HUES6 (cell line): ENCODE measurements around the gene USP8.
"Not testable (repeated sequence)": the region's sequence is repeated elsewhere in the genome, so short reads cannot be mapped to it uniquely, and the experiment has no call there.

ENCODE experiments used
- H3K27ac ChIP-seq: 2 replicates; pipeline ENCODE4 v1.7.0; 2013; ENCODE audit warnings: low read depth, mild to moderate bottlenecking, low read length, inconsistent platforms
- H3K27me3 ChIP-seq: 2 replicates; pipeline ENCODE4 v1.6.1; 2013; ENCODE audit warnings: low read length; ENCODE audit not compliant: control insufficient read depth, insufficient read depth
- H3K36me3 ChIP-seq: 2 replicates; pipeline ENCODE4 v1.6.1; 2013; ENCODE audit warnings: low read length; ENCODE audit not compliant: control insufficient read depth, insufficient read depth
- H3K4me1 ChIP-seq: 2 replicates; pipeline ENCODE4 v1.6.1; 2013; ENCODE audit warnings: low read length; ENCODE audit not compliant: control insufficient read depth, insufficient read depth
- H3K4me3 ChIP-seq: 2 replicates; pipeline ENCODE4 v1.5.1; 2013; ENCODE audit warnings: low read depth, low read length
- H3K9ac ChIP-seq: one replicate; pipeline ENCODE4 v1.6.1; 2013; ENCODE audit warnings: mild to moderate bottlenecking, low read length
- H3K9me3 ChIP-seq: 2 replicates; pipeline ENCODE4 v1.6.1; 2013; ENCODE audit warnings: low read depth, low read length; ENCODE audit not compliant: control insufficient read depth, insufficient read depth

The USP8 gene

DNA sequence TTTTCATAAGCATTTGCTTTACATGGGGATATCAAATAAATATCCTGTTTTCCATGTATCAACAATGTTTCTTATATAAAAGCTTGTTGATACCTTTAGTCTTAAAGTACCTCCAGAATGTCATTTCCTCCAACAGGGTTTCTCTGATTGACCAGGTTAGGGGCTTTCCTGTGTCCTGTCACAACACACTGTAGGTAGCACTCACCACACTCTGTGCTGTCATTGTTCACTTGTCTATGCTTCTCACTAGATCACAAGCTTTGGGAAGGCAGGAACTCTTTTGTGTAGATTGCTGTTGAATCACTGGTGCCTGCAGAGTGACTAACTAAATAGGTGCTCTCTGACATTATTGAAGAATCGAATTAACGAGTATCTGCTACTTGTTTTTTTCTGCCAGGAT is 72.5 kb downstream of the USP8 start:
- H3K9me3 ChIP-seq = no peaks in the 10 kb centered on the region
- H3K36me3 ChIP-seq = peaks cover 95% of the 10 kb centered on the region
- H3K9ac ChIP-seq = no peak overlapping the region
- no peak overlapping the region for H3K4me3 ChIP-seq
- no peaks in the 10 kb centered on the region for H3K27me3 ChIP-seq
- no peak overlapping the region for H3K27ac ChIP-seq
- H3K4me1 ChIP-seq = no peaks in the 10 kb centered on the region

GRCh38 chr15:50500352-50500751 is 76.1 kb downstream of the USP8 start:
- Histone ChIP-seq H3K4me3 (no peak overlapping the region), H3K27ac (no peak overlapping the region), H3K4me1 (no peaks in the 10 kb centered on the region), H3K36me3 (peaks cover 75% of the 10 kb centered on the region), H3K9ac (no peak overlapping the region), H3K9me3 (no peaks in the 10 kb centered on the region), H3K27me3 (no peaks in the 10 kb centered on the region)

GRCh38 chr15:50501815-50502214 is 77.6 kb downstream of the USP8 start:
- H3K4me3 ChIP-seq = no peak overlapping the region
- peaks cover 9% of the 10 kb centered on the region; the same call in 1 of the 2 replicates for H3K4me1 ChIP-seq
- no peak overlapping the region for H3K27ac ChIP-seq
- H3K36me3 ChIP-seq = peaks cover 62% of the 10 kb centered on the region
- H3K9ac ChIP-seq = no peak overlapping the region
- no peaks in the 10 kb centered on the region for H3K27me3 ChIP-seq
- H3K9me3 ChIP-seq = no peaks in the 10 kb centered on the region

GRCh38 chr15:50503144-50503543 is 78.9 kb downstream of the USP8 start:
- Histone ChIP-seq H3K36me3 (peaks cover 50% of the 10 kb centered on the region), H3K27me3 (no peaks in the 10 kb centered on the region), H3K9me3 (no peaks in the 10 kb centered on the region), H3K27ac (no peak overlapping the region), H3K9ac (no peak overlapping the region), H3K4me1 (peaks cover 9% of the 10 kb centered on the region; the same call in 1 of the 2 replicates), H3K4me3 (no peak overlapping the region)

GRCh38 chr15:50505656-50506055 is 81.5 kb downstream of the USP8 start:
- H3K9ac ChIP-seq, H3K4me1 ChIP-seq, H3K27ac ChIP-seq, H3K27me3 ChIP-seq, H3K9me3 ChIP-seq, H3K4me3 ChIP-seq: not testable (repeated sequence)
- peaks cover 25% of the 10 kb centered on the region for H3K36me3 ChIP-seq

GRCh38 chr15:50506121-50506520 is 81.9 kb downstream of the USP8 start:
- no peaks in the 10 kb centered on the region for H3K9me3 ChIP-seq
- H3K4me3 ChIP-seq = no peak overlapping the region
- H3K27me3 ChIP-seq = no peaks in the 10 kb centered on the region
- H3K36me3 ChIP-seq = peaks cover 20% of the 10 kb centered on the region
- H3K4me1 ChIP-seq = peaks cover 9% of the 10 kb centered on the region; the same call in 1 of the 2 replicates
- H3K9ac ChIP-seq = no peak overlapping the region
- H3K27ac ChIP-seq = no peak overlapping the region

DNA sequence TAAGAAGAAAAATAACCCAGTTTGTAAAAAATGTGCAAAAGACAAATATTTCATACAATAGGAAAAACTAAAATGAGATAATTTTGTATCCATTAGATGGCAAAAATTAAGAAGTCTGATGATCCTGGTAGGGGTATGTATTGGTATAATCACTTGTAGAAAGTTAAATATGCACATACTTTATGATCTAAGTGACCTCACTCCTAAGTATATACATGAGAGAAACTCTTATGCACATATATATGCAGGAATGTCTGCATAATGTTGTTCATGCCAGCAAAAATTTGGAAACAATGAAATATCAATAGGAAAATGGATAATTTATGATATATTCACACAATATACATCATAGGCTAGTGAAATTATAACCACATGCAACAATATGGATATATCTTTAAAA is 88.8 kb downstream of the USP8 start:
- Histone ChIP-seq H3K9ac (no peak overlapping the region), H3K27me3 (no peaks in the 10 kb centered on the region), H3K36me3 (no peaks in the 10 kb centered on the region), H3K9me3 (no peaks in the 10 kb centered on the region; the same call in 1 of the 2 replicates), H3K4me1 (no peaks in the 10 kb centered on the region), H3K4me3 (no peak overlapping the region), H3K27ac (no peak overlapping the region)

DNA sequence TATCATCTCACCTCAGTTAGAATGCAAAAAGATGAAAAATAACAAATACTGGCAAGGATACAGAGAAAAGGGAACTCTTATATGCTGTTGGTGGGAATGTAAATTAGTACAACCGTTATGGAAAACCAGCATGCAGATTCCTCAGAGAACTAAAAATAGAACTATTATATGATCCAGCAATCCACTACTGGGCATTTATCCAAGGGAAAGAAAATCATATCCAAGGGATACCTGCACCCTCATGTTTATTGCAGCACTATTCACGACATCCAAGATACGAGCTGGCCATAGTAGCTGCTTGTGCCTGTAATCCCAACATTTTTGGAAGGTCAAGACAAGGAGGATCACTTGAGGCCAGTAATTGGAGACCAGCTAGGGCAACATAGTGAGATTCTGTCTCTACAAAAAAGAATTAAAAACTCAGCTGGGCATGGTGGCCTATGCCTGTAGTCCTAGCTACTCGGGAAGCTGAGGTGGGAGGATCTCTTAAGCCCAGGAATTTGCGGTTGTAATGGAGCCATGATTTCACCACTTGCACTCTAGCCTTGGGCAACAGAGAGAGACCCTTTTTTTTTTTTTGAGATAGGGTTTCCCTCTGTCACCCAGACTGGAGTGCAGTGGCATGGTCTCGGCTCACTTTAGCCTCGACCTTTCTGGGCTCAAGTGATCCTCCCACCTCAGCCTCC is 95.7 kb downstream of the USP8 start:
- no peak overlapping the region for H3K27ac ChIP-seq
- H3K4me3 ChIP-seq = no peak overlapping the region
- no peak overlapping the region for H3K9ac ChIP-seq
- peaks cover 4% of the 10 kb centered on the region; the same call in 1 of the 2 replicates for H3K9me3 ChIP-seq
- H3K36me3 ChIP-seq = no peaks in the 10 kb centered on the region
- H3K27me3 ChIP-seq = no peaks in the 10 kb centered on the region
- no peaks in the 10 kb centered on the region for H3K4me1 ChIP-seq

DNA sequence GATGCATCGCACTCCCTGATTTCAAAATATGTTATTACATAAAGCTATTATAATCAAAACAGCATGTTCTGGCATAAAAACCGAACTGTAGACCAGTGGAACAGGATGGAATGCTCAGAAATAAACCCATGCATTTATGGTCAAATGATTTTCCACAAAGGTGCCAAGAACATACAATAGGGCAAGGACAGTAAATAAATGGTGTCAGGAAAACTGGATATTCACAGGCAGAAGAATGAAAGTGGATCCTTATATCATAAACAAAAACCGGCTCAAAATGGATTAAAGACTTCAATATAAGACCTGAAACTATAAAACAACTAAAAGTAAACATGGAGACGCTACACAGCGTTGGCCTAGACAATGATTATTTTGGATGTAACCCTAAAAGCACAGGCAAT is 99.6 kb downstream of the USP8 start:
- Histone ChIP-seq H3K4me1 (no peaks in the 10 kb centered on the region), H3K9ac (no peak overlapping the region), H3K27ac (no peak overlapping the region), H3K9me3 (0 out of 2 replicates have a peak, but pooled peaks cover 3% of the 10 kb centered on the region), H3K4me3 (no peak overlapping the region), H3K27me3 (no peaks in the 10 kb centered on the region), H3K36me3 (no peaks in the 10 kb centered on the region)

DNA sequence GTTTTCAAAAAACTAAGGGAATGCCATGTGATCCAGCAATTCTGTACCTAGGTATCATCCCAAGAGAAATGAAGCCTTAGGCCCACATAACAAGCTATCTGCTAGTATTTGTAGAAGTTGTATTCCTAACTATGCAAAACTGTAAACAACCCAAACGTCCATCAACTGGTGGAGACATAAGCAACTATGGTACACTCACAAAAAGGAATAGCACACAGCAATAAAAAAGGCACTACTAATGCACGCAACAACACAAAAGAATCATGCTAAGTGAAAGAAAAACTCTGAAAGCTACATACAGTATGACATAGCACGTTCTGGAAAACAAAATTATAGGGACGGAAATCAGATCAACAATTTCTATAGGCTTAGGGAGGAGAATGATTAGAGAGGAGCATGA is 107.0 kb downstream of the USP8 start:
- no peaks in the 10 kb centered on the region for H3K9me3 ChIP-seq
- H3K27me3 ChIP-seq = no peaks in the 10 kb centered on the region
- H3K9ac ChIP-seq = no peak overlapping the region
- H3K4me3 ChIP-seq = no peak overlapping the region
- H3K4me1 ChIP-seq = no peaks in the 10 kb centered on the region
- H3K27ac ChIP-seq = no peak overlapping the region
- no peaks in the 10 kb centered on the region for H3K36me3 ChIP-seq

DNA sequence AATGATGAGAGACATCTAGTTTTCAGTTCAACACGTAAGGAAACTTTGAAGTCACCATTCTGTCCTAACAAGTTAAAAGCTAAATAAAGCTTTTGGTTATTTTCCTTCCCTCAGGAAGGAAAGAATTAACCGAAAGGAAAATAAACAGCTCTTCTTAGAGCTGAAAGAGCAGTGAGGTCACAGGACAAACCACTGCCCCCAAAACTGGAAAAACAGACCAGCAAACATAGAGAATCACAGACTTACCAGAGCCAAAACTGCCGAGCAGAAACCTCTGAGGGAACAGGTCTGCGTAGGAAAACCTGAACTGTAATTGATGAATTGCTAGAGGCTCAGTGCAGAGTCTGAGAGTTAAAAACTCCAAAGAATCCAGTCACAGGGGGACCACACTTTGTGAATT is 107.6 kb downstream of the USP8 start:
- no peak overlapping the region for H3K4me3 ChIP-seq
- no peaks in the 10 kb centered on the region for H3K4me1 ChIP-seq
- H3K27me3 ChIP-seq = no peaks in the 10 kb centered on the region
- H3K9me3 ChIP-seq = no peaks in the 10 kb centered on the region
- no peak overlapping the region for H3K9ac ChIP-seq
- H3K36me3 ChIP-seq = no peaks in the 10 kb centered on the region
- H3K27ac ChIP-seq = no peak overlapping the region
